Amniotic stem cell (primary cell): ENCODE measurements around the gene ANKRD18B.
"Not testable (repeated sequence)": the region's sequence is repeated elsewhere in the genome, so short reads cannot be mapped to it uniquely, and the experiment has no call there.

Experiments
- DNase-seq: peaks from one replicate; lab custom pipeline; 2025; lab: John Stamatoyannopoulos, UW

The ANKRD18B gene

GRCh38 chr9:33523397-33524305 lies at the start of gene ANKRD18B:
Gene ANKRD18B (plus strand): TSS chr9:33524251. CDS start chr9:33524490, 239 bp downstream.
- DNase-seq: not testable (repeated sequence)

GRCh38 chr9:33475357-33475756 lies 48.7 kb upstream of the ANKRD18B start:
- DNase-seq: no peak

- no peak for DNase-seq
These were observed 47.5 kb upstream of the ANKRD18B start for GRCh38 chr9:33476503-33476902.

GRCh38 chr9:33480106-33480505 lies 43.9 kb upstream of the ANKRD18B start:
- DNase-seq: no peak

- DNase-seq: no peak
These were observed 43.1 kb upstream of the ANKRD18B start for GRCh38 chr9:33480976-33481375.

- DNase-seq: not testable (repeated sequence)
These were observed 38.7 kb upstream of the ANKRD18B start for GRCh38 chr9:33485312-33485711.

GRCh38 chr9:33489066-33489465 lies 35.0 kb upstream of the ANKRD18B start:
- peak; percentile 13 for DNase-seq

- DNase-seq: not testable (repeated sequence)
These were observed 30.2 kb upstream of the ANKRD18B start for GRCh38 chr9:33493819-33494218.

GRCh38 chr9:33498387-33498786 lies 25.7 kb upstream of the ANKRD18B start:
- DNase-seq: no peak

GRCh38 chr9:33506626-33507370 lies 17.3 kb upstream of the ANKRD18B start:
- DNase-seq: peak; percentile 83

- no peak for DNase-seq
These were observed 13.5 kb upstream of the ANKRD18B start for GRCh38 chr9:33510262-33511183.

- not testable (repeated sequence) for DNase-seq
These were observed 12.9 kb upstream of the ANKRD18B start for GRCh38 chr9:33511184-33511517.

GRCh38 chr9:33512535-33512934 lies 11.5 kb upstream of the ANKRD18B start:
- DNase-seq: not testable (repeated sequence)

GRCh38 chr9:33515342-33515995 lies 8.6 kb upstream of the ANKRD18B start:
- DNase-seq: not testable (repeated sequence)

GRCh38 chr9:33516397-33516796 lies 7.7 kb upstream of the ANKRD18B start:
- not testable (repeated sequence) for DNase-seq

- DNase-seq: peak; percentile 48
These were observed 6.7 kb upstream of the ANKRD18B start for GRCh38 chr9:33517373-33517772.

GRCh38 chr9:33517934-33518577 lies 6.0 kb upstream of the ANKRD18B start:
- DNase-seq: not testable (repeated sequence)

GRCh38 chr9:33521861-33522260 lies 2.2 kb upstream of the ANKRD18B start:
- DNase-seq: not testable (repeated sequence)

GRCh38 chr9:33524306-33524947 lies 376 bp downstream of the ANKRD18B start:
- DNase-seq: no peak

GRCh38 chr9:33528069-33528468 lies 4.0 kb downstream of the ANKRD18B start:
- DNase-seq: not testable (repeated sequence)
